ENCODE data around the gene HEG1. TPM values are rescaled to one million over a fixed set of nuclear protein-coding genes. Genes with fewer than 3 reads are reported as not detected.
A peak's percentile ranks its signal among the peaks of the same experiment; 100 is the strongest.

The HEG1 gene
- polyA plus RNA-seq, 3 donors, result 0.28 to 4.2 (median 0.69) TPM

- H3K36me3 Mint-ChIP-seq, result peaks cover 8 to 11% of the 10 kb centered on the region in 2 donors
- no peaks in the 10 kb centered on the region for H4K20me1 ChIP-seq (ENCODE audit: insufficient read depth, low read length)
- TF ChIP-seq, protein P1, sequence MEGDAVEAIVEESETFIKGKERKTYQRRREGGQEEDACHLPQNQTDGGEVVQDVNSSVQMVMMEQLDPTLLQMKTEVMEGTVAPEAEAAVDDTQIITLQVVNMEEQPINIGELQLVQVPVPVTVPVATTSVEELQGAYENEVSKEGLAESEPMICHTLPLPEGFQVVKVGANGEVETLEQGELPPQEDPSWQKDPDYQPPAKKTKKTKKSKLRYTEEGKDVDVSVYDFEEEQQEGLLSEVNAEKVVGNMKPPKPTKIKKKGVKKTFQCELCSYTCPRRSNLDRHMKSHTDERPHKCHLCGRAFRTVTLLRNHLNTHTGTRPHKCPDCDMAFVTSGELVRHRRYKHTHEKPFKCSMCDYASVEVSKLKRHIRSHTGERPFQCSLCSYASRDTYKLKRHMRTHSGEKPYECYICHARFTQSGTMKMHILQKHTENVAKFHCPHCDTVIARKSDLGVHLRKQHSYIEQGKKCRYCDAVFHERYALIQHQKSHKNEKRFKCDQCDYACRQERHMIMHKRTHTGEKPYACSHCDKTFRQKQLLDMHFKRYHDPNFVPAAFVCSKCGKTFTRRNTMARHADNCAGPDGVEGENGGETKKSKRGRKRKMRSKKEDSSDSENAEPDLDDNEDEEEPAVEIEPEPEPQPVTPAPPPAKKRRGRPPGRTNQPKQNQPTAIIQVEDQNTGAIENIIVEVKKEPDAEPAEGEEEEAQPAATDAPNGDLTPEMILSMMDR (IDR thresholded peaks at IDR 0.05), result no peak
- peaks cover 0 to 12% of the 10 kb centered on the region in 2 donors for H3K36me3 ChIP-seq (replicated peaks in 1 of 2; ENCODE audit: control insufficient read depth in 1 of 2, insufficient read depth in 2 of 2, low read length in 2 of 2)
- H3K27ac ChIP-seq (ENCODE audit: low read depth in 1 of 2, low read length in 2 of 2), result no peak overlapping the region
- H3K4me1 Mint-ChIP-seq, result peaks cover 18% of the 10 kb centered on the region
- intact Hi-C loops (cut with micrococcal nuclease), result no loop called here
- no peaks in the 10 kb centered on the region for H3K79me2 ChIP-seq (ENCODE audit: insufficient read depth, low read length)
- H3K9ac ChIP-seq (ENCODE audit: insufficient read depth, low read length, poor library complexity, severe bottlenecking), result no peak overlapping the region
- no peak overlapping the region for H3K4me3 Mint-ChIP-seq
- no peaks in the 10 kb centered on the region for H3K9me3 Mint-ChIP-seq
- H3K27me3 ChIP-seq (ENCODE audit: control insufficient read depth in 2 of 2, insufficient read depth in 2 of 2, low read length in 2 of 2), result no peaks in the 10 kb centered on the region
- WGBS (ENCODE audit: insufficient coverage), result no CpG with 5 or more reads among the region's 1 CpG
- peaks cover 0 to 4% (median 3%) of the 10 kb centered on the region in 3 donors for H3K27me3 Mint-ChIP-seq (ENCODE audit: low read depth in 3 of 3)
- no peak overlapping the region for H3K27ac Mint-ChIP-seq
- H3K4me3 ChIP-seq (replicated peaks in 1 of 3; ENCODE audit: low read depth in 2 of 3, low read length in 3 of 3), result no peak overlapping the region
- no peak for DNase-seq
- H2AFZ ChIP-seq (ENCODE audit: insufficient read depth, low read depth, low read length, poor library complexity, severe bottlenecking), result no peak overlapping the region
- no peaks in the 10 kb centered on the region for H3K9me3 ChIP-seq (replicated peaks in 1 of 2; ENCODE audit: control insufficient read depth in 1 of 2, insufficient read depth in 1 of 2, low read length in 2 of 2)
- peaks cover 8 to 9% of the 10 kb centered on the region in 2 donors for H3K4me1 ChIP-seq (ENCODE audit: control insufficient read depth in 1 of 2, insufficient read depth in 2 of 2, low read length in 2 of 2)
- no peak overlapping the region for H3K4me2 ChIP-seq (replicated peaks; ENCODE audit: extremely low read depth, low read length, poor library complexity, severe bottlenecking)
Measured at GRCh38 chr3:124965413-124965812, 90.4 kb downstream of the HEG1 start.

- Mint-ChIP-seq H3K4me3 (no peak overlapping the region), H3K9me3 (no peaks in the 10 kb centered on the region), H3K36me3 (peaks cover 0 to under 1% of the 10 kb centered on the region in 2 donors), H3K27me3 (ENCODE audit: low read depth in 3 of 3) (peaks cover 0 to 3% (median 3%) of the 10 kb centered on the region in 3 donors), H3K27ac (peak overlapping the region in 1 of 7 donors; percentile 6), H3K4me1 (peaks cover 18% of the 10 kb centered on the region)
- intact Hi-C loops (cut with micrococcal nuclease), result no loop called here
- Histone ChIP-seq H3K79me2 (ENCODE audit: insufficient read depth, low read length) (no peaks in the 10 kb centered on the region), H3K27me3 (ENCODE audit: control insufficient read depth in 2 of 2, insufficient read depth in 2 of 2, low read length in 2 of 2) (no peaks in the 10 kb centered on the region), H3K36me3 (replicated peaks in 1 of 2; ENCODE audit: control insufficient read depth in 1 of 2, insufficient read depth in 2 of 2, low read length in 2 of 2) (peaks cover 0 to 2% of the 10 kb centered on the region in 2 donors), H3K27ac (ENCODE audit: low read depth in 1 of 2, low read length in 2 of 2) (no peak overlapping the region), H3K4me2 (replicated peaks; ENCODE audit: extremely low read depth, low read length, poor library complexity, severe bottlenecking) (no peak overlapping the region), H2AFZ (ENCODE audit: insufficient read depth, low read depth, low read length, poor library complexity, severe bottlenecking) (no peak overlapping the region), H3K4me3 (replicated peaks in 1 of 3; ENCODE audit: low read depth in 2 of 3, low read length in 3 of 3) (no peak overlapping the region), H3K4me1 (ENCODE audit: control insufficient read depth in 1 of 2, insufficient read depth in 2 of 2, low read length in 2 of 2) (peaks cover 8 to 9% of the 10 kb centered on the region in 2 donors), H4K20me1 (ENCODE audit: insufficient read depth, low read length) (no peaks in the 10 kb centered on the region), H3K9ac (ENCODE audit: insufficient read depth, low read length, poor library complexity, severe bottlenecking) (no peak overlapping the region), H3K9me3 (replicated peaks in 1 of 2; ENCODE audit: control insufficient read depth in 1 of 2, insufficient read depth in 1 of 2, low read length in 2 of 2) (no peaks in the 10 kb centered on the region)
- DNase-seq, result no peak
- TF ChIP-seq, protein P1 (IDR thresholded peaks at IDR 0.05), result no peak
- WGBS (ENCODE audit: insufficient coverage), result 100% methylated on average over 1 of the region's 4 CpGs
Measured at GRCh38 chr3:124964387-124964786, 91.4 kb downstream of the HEG1 start.

Measured in CD14-positive monocyte (primary cell).